H1 (cell line): ENCODE data around the gene C5AR2. TPM values are rescaled to one million over a fixed set of nuclear protein-coding genes. Genes with fewer than 3 reads are reported as not detected.

Experiments
- CTCF ChIA-PET: fragments of 300-600 bp; sonication (Branson Sonifier 250); formaldehyde crosslinking; loops from one replicate; lab custom pipeline; 2021; ENCODE audit not compliant: partially characterized antibody; lab: Charles Lee
- POLR2A ChIA-PET: fragments of 300-600 bp; sonication (Branson Sonifier 250); formaldehyde crosslinking; loops from one replicate; lab custom pipeline; 2021; ENCODE audit warnings: inconsistent platforms; ENCODE audit not compliant: partially characterized antibody; lab: Charles Lee
- DNase-seq, 2 experiments: peaks; one replicate each; pipeline versions ENCODE4 v3.0.0 to v3.0.0-alpha.2; 2010 to 2022; ENCODE audit warnings: low spot score in 2 of 2, low read depth in 1 of 2, mixed read lengths in 1 of 2
- FAIRE-seq: peaks from 2 replicates; lab custom pipeline; 2011; peaks lifted over from hg19 to GRCh38; lab: Jason Lieb, UNC
- H2AFZ ChIP-seq: 2 replicates; pipeline ENCODE4 v1.8.1; 2012; ENCODE audit warnings: low read length, inconsistent platforms
- H2AK5ac ChIP-seq: 2 replicates; pipeline ENCODE4 v1.6.1; 2013; ENCODE audit warnings: low read depth, low read length
- H2BK120ac ChIP-seq: replicated peaks from 2 replicates; pipeline ENCODE3; 2013; ENCODE audit warnings: low read depth, low read length, inconsistent platforms
- H2BK12ac ChIP-seq: 2 replicates; pipeline ENCODE4 v1.6.1; 2013; ENCODE audit warnings: low read depth, low read length
- H2BK15ac ChIP-seq: 2 replicates; pipeline ENCODE4 v1.6.1; 2013; ENCODE audit warnings: low read length
- H2BK20ac ChIP-seq: 2 replicates; pipeline ENCODE4 v1.6.1; 2013; ENCODE audit warnings: low read length
- H2BK5ac ChIP-seq: 2 replicates; pipeline ENCODE4 v1.6.1; 2013; ENCODE audit warnings: low read depth, low read length
- H3K14ac ChIP-seq: 2 replicates; pipeline ENCODE4 v1.6.1; 2013; ENCODE audit warnings: inconsistent platforms; ENCODE audit not compliant: insufficient read length
- H3K18ac ChIP-seq: 2 replicates; pipeline ENCODE4 v1.6.1; 2013; ENCODE audit warnings: low read length; ENCODE audit errors: extremely low read depth
- H3K23ac ChIP-seq: 2 replicates; pipeline ENCODE4 v1.6.1; 2013; ENCODE audit warnings: inconsistent platforms; ENCODE audit not compliant: insufficient read length
- H3K23me2 ChIP-seq: 2 replicates; pipeline ENCODE4 v1.6.1; 2013; ENCODE audit warnings: low read depth, low read length
- H3K27ac ChIP-seq: 2 replicates; pipeline ENCODE4 v1.6.1; 2011; ENCODE audit warnings: low read depth, low read length, inconsistent platforms
- H3K27me3 ChIP-seq, 4 experiments: replicated peaks in 1 of 4; 1 replicate in 1 of 4; 2 replicates in 3 of 4; pipeline versions ENCODE4 v1.6.1 to v1.8.1; 2011 to 2013; ENCODE audit warnings: low read length in 3 of 4, mild to moderate bottlenecking in 3 of 4, inconsistent platforms in 2 of 4, mixed read lengths in 2 of 4, moderate library complexity in 1 of 4; ENCODE audit not compliant: control insufficient read depth in 3 of 4, insufficient read depth in 3 of 4; ENCODE audit errors: extremely low read depth in 1 of 4
- H3K36me3 ChIP-seq, 4 experiments: 2 replicates each; pipeline versions ENCODE4 v1.6.1 to v1.8.1; 2011 to 2013; ENCODE audit warnings: mild to moderate bottlenecking in 4 of 4, low read length in 3 of 4, moderate library complexity in 2 of 4, control low read depth in 1 of 4, inconsistent platforms in 1 of 4; ENCODE audit not compliant: insufficient read depth in 4 of 4, control insufficient read depth in 2 of 4
- H3K4ac ChIP-seq: replicated peaks from 2 replicates; pipeline ENCODE3; 2013; ENCODE audit warnings: low read length, low read depth, mixed read lengths, inconsistent platforms; ENCODE audit not compliant: insufficient read length
- H3K4me1 ChIP-seq, 4 experiments: replicated peaks in 1 of 4; 1 replicate in 1 of 4; 2 replicates in 3 of 4; pipeline versions ENCODE4 v1.6.1 to v1.8.1; 2011 to 2013; ENCODE audit warnings: low read length in 3 of 4, inconsistent platforms in 2 of 4, mixed read lengths in 1 of 4; ENCODE audit not compliant: insufficient read depth in 4 of 4, control insufficient read depth in 3 of 4
- H3K4me2 ChIP-seq, 2 experiments: 2 replicates each; pipeline versions ENCODE4 v1.6.1 to v1.8.1; 2011 to 2013; ENCODE audit warnings: low read depth in 2 of 2, low read length in 2 of 2, control low read depth in 1 of 2, inconsistent platforms in 1 of 2, mild to moderate bottlenecking in 1 of 2; ENCODE audit not compliant: insufficient read depth in 1 of 2
- H3K4me3 ChIP-seq, 4 experiments: fragments of 200-600, 300-600 bp in 1 of 4; sonication (generic), shearing (Covaris generic), sonication (Bioruptor Twin) in 1 of 4; 2 replicates each; pipeline versions ENCODE4 v1.5.1 to v1.8.1; 2011 to 2016; ENCODE audit warnings: low read length in 4 of 4, low read depth in 3 of 4, control low read depth in 2 of 4, inconsistent platforms in 2 of 4, mild to moderate bottlenecking in 2 of 4, mixed read lengths in 1 of 4, moderate library complexity in 1 of 4; ENCODE audit not compliant: insufficient read depth in 2 of 4; ENCODE audit errors: extremely low read depth in 1 of 4
- H3K56ac ChIP-seq: replicated peaks from 2 replicates; pipeline ENCODE3; 2013; ENCODE audit warnings: low read depth, mild to moderate bottlenecking, mixed read lengths, low read length, inconsistent platforms; ENCODE audit not compliant: insufficient read length
- H3K79me1 ChIP-seq: 2 replicates; pipeline ENCODE4 v1.6.1; 2013; ENCODE audit warnings: low read depth, low read length, control low read depth
- H3K79me2 ChIP-seq, 2 experiments: 2 replicates each; pipeline versions ENCODE4 v1.6.1 to v1.8.1; 2012 to 2013; ENCODE audit warnings: low read length in 2 of 2, mild to moderate bottlenecking in 2 of 2, inconsistent platforms in 1 of 2; ENCODE audit not compliant: insufficient read depth in 2 of 2, control insufficient read depth in 1 of 2
- H3K9ac ChIP-seq, 4 experiments: replicated peaks in 1 of 4; 1 replicate in 1 of 4; 2 replicates in 3 of 4; pipeline versions ENCODE4 v1.6.1 to v1.8.1; 2011 to 2013; ENCODE audit warnings: low read depth in 3 of 4, low read length in 3 of 4, control low read depth in 2 of 4, mild to moderate bottlenecking in 2 of 4, moderate library complexity in 2 of 4, inconsistent platforms in 1 of 4; ENCODE audit errors: extremely low read depth in 1 of 4
- H3K9me3 ChIP-seq, 2 experiments: 2 replicates each; pipeline versions ENCODE4 v1.6.1 to v1.8.1; 2012 to 2013; ENCODE audit warnings: mild to moderate bottlenecking in 2 of 2, moderate library complexity in 2 of 2, control low read depth in 1 of 2, inconsistent platforms in 1 of 2, low read depth in 1 of 2, low read length in 1 of 2, mixed read lengths in 1 of 2; ENCODE audit not compliant: insufficient read depth in 2 of 2
- H4K20me1 ChIP-seq, 2 experiments: replicated peaks in 1 of 2; 2 replicates each; pipeline versions ENCODE3 to v1.8.1; 2011 to 2013; ENCODE audit warnings: inconsistent platforms in 2 of 2, low read length in 2 of 2, mild to moderate bottlenecking in 1 of 2; ENCODE audit not compliant: insufficient read depth in 2 of 2, control insufficient read depth in 1 of 2
- H4K5ac ChIP-seq: 2 replicates; pipeline ENCODE4 v1.6.1; 2013; ENCODE audit warnings: low read length, low read depth, mixed read lengths, inconsistent platforms; ENCODE audit not compliant: insufficient read length
- H4K8ac ChIP-seq: 2 replicates; pipeline ENCODE4 v1.8.0; 2013; ENCODE audit warnings: mild to moderate bottlenecking, moderate library complexity, low read length, inconsistent platforms; ENCODE audit not compliant: insufficient read depth; ENCODE audit errors: extremely low read depth
- H4K91ac ChIP-seq: replicated peaks from 2 replicates; pipeline ENCODE3; 2013; ENCODE audit warnings: low read length, mixed read lengths, inconsistent platforms; ENCODE audit not compliant: insufficient read length
- ATF2 ChIP-seq: IDR thresholded peaks from 2 replicates; pipeline ENCODE4 v1.6.1; 2012; ENCODE audit warnings: low read length, inconsistent platforms
- CBX8 ChIP-seq: fragments of 300-800, 300-1000 bp; sonication (generic); IDR thresholded peaks from 2 replicates; pipeline ENCODE4 v1.7.1; 2016; ENCODE audit warnings: low read depth, low read length, borderline replicate concordance
- CREB1 ChIP-seq: IDR thresholded peaks from 2 replicates; pipeline ENCODE4 v1.6.1; 2012; ENCODE audit warnings: inconsistent platforms
- JUND ChIP-seq: IDR thresholded peaks from 2 replicates; pipeline ENCODE4 v1.6.1; 2011; ENCODE audit warnings: mild to moderate bottlenecking, improper control_type of control experiment, low read length
- KDM5A ChIP-seq: fragments of 200-600 bp; IDR thresholded peaks from 2 replicates; pipeline ENCODE4 v1.7.1; 2012; ENCODE audit warnings: mild to moderate bottlenecking, low read length, inconsistent platforms, mixed read lengths
- MAX ChIP-seq: IDR thresholded peaks from 2 replicates; pipeline ENCODE4 v1.6.1; 2012; ENCODE audit warnings: inconsistent platforms
- RFX5 ChIP-seq: IDR thresholded peaks from 2 replicates; pipeline ENCODE4 v1.6.1; 2011; ENCODE audit warnings: low read depth, low read length, improper control_type of control experiment, borderline replicate concordance
- SAP30 ChIP-seq: fragments of 300-600 bp; sonication (generic); IDR thresholded peaks from 2 replicates; pipeline ENCODE4 v1.7.1; 2012; ENCODE audit warnings: low read length, moderate library complexity, mild to moderate bottlenecking, inconsistent platforms; ENCODE audit not compliant: insufficient read depth, insufficient replicate concordance
- SIN3A ChIP-seq, 2 experiments: IDR thresholded peaks in 1 of 2; conservative IDR thresholded peaks in 1 of 2; 2 replicates each; pipeline ENCODE4 v1.6.1; 2011 to 2012; ENCODE audit warnings: low read length in 2 of 2, improper control_type of control experiment in 1 of 2, low read depth in 1 of 2, mild to moderate bottlenecking in 1 of 2
- SP1 ChIP-seq: IDR thresholded peaks from 2 replicates; pipeline ENCODE4 v1.6.1; 2011; ENCODE audit warnings: low read depth, low read length
- TAF1 ChIP-seq: IDR thresholded peaks from 2 replicates; pipeline ENCODE4 v1.6.1; 2011; ENCODE audit warnings: mild to moderate bottlenecking, low read depth, low read length
- WGBS, 2 experiments: shearing (Covaris generic) in 1 of 2; methylation state at CpG; one replicate each; pipeline versions ENCODE4 v1.1.6 to v1.1.7; 2013 to 2015; ENCODE audit warnings: low lambda C conversion rate in 2 of 2, mixed read lengths in 2 of 2, inconsistent platforms in 1 of 2, low coverage in 1 of 2, missing lambda C conversion rate in 1 of 2; ENCODE audit not compliant: insufficient replicate concordance in 2 of 2, insufficient coverage in 1 of 2, insufficient read length in 1 of 2; ENCODE audit errors: extremely low coverage in 1 of 2, missing lambda C conversion rate in 1 of 2; 5-methylcytosine and 5-hydroxymethylcytosine counted together
- polyA plus RNA-seq, 7 experiments: library from polyadenylated mRNA; depleted of rRNA in 3 of 7; stranded (reverse) in 5 of 7; unstranded in 2 of 7; fragments of >200 nt in 5 of 7; fragments of 200-250 nt in 2 of 7; gene quantifications; 1 replicate in 5 of 7; 2 replicates in 1 of 7; 4 replicates in 1 of 7; pipeline versions ENCODE4 v1.2.1 to v1.2.3, GENCODE V29; 2011 to 2013; ENCODE audit warnings: missing spikeins in 2 of 7, mixed read lengths in 2 of 7
- total RNA-seq: library from RNA; stranded (reverse); fragmentation: NEBNext Ultra II Directional; extraction: Animal tissue kit (Norgen Biotek cat#: 25700); gene quantifications from 2 replicates; pipeline ENCODE4 v1.2.1, GENCODE V29; 2021
- TF ChIP-seq, protein P1 (sequence below): IDR thresholded peaks from 2 replicates; pipeline ENCODE4 v1.6.1; 2011; ENCODE audit warnings: low read length, improper control_type of control experiment

The C5AR2 gene
- total and polyA plus RNA-seq, 2 of the 8 experiments (the other 6 are each of a cell fraction or from before 2014, with no cell fraction given), result 0.08 to 0.15 TPM

DNA sequence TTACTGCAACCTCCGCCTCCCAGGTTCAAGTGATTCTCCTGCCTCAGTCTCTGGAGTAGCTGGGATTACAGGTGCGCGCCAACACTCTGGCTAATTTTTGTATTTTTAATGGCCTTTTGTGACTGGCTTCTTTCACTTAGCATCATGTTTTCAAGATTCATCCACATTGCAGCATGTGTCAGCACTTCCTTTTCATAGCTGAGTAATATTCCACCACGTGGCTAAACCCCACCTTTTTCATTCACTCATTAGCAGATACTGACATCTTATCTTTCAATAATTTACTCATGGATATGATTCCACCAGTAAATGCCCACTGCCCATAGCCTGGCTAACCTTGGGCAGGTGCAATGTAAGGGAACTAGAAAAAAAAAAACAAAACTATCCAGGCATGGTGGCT lies 15.5 kb upstream of the C5AR2 start:
- TF ChIP-seq, protein P1, sequence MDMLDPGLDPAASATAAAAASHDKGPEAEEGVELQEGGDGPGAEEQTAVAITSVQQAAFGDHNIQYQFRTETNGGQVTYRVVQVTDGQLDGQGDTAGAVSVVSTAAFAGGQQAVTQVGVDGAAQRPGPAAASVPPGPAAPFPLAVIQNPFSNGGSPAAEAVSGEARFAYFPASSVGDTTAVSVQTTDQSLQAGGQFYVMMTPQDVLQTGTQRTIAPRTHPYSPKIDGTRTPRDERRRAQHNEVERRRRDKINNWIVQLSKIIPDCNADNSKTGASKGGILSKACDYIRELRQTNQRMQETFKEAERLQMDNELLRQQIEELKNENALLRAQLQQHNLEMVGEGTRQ, result no peak
- TF ChIP-seq TAF1 (no peak), SIN3A (conservative IDR thresholded peaks at IDR 0.05 in 1 of 2, IDR thresholded peaks at IDR 0.05 in 1 of 2; ENCODE audit: low read depth in 1 of 2, low read length in 2 of 2) (no peak), SAP30 (no peak), CBX8 (no peak), RFX5 (no peak), KDM5A (no peak), ATF2 (no peak), SP1 (no peak), JUND (no peak), MAX (no peak), CREB1 (no peak)
- TF ChIP-seq, all 59 proteins: peak for 0
- no peaks in the 10 kb centered on the region; the same call in 1 of the 2 replicates for H3K23me2 ChIP-seq
- no peak overlapping the region for H2BK15ac ChIP-seq
- no peaks in the 10 kb centered on the region for H3K9me3 ChIP-seq
- no peak overlapping the region for H3K18ac ChIP-seq
- no peak overlapping the region for H3K9ac ChIP-seq
- no peak overlapping the region for H3K4ac ChIP-seq
- ChIA-PET POLR2A (no interaction called here), CTCF (interaction anchor here (0.7 to 2.1 kb wide), 3 partner anchors 12 to 87 kb away, joined by 3 to 7 read pairs (median 3); no protein-coding TSS in a partner anchor)
- no peaks in the 10 kb centered on the region for H3K27me3 ChIP-seq
- H2BK120ac ChIP-seq, result no peak overlapping the region
- DNase-seq, result no peak
- H2AFZ ChIP-seq, result no peak overlapping the region
- no peak overlapping the region for H2BK12ac ChIP-seq
- no peak overlapping the region for H4K91ac ChIP-seq
- H2AK5ac ChIP-seq, result no peak overlapping the region
- no peaks in the 10 kb centered on the region for H3K4me1 ChIP-seq
- no peak for FAIRE-seq
- 85% methylated on average over 4 of the region's 4 CpGs; no CpG with 5 or more reads in 1 of the 2 experiments for WGBS, 2 experiments
- no peak overlapping the region for H4K5ac ChIP-seq
- H3K23ac ChIP-seq, result no peak overlapping the region
- no peaks in the 10 kb centered on the region for H3K79me1 ChIP-seq
- no peak overlapping the region for H3K4me3 ChIP-seq
- H4K20me1 ChIP-seq, result no peaks in the 10 kb centered on the region
- no peak overlapping the region for H3K4me2 ChIP-seq
- H3K14ac ChIP-seq, result no peak overlapping the region
- H3K27ac ChIP-seq, result no peak overlapping the region
- H3K56ac ChIP-seq, result no peak overlapping the region
- H2BK20ac ChIP-seq, result no peak overlapping the region
- H4K8ac ChIP-seq, result no peak overlapping the region
- no peaks in the 10 kb centered on the region for H3K36me3 ChIP-seq
- H2BK5ac ChIP-seq, result no peak overlapping the region
- H3K79me2 ChIP-seq, result no peaks in the 10 kb centered on the region
